Measurements from ENCODE around the gene IDH3G.

- TF ChIP-seq CREB1 (IDR thresholded peaks at IDR 0.05) (no peak), SAP30 (IDR thresholded peaks at IDR 0.05; ENCODE audit: insufficient read depth, insufficient replicate concordance, low read length) (no peak), CTCF (IDR thresholded peaks at IDR 0.05; ENCODE audit: control extremely low read depth in 1 of 3, insufficient read depth in 1 of 3, low read depth in 1 of 3, low read length in 3 of 3) (no peak), ZNF274 (IDR thresholded peaks at IDR 0.05; ENCODE audit: borderline replicate concordance, extremely low read depth, low read length) (no peak), NRF1 (IDR thresholded peaks at IDR 0.05; ENCODE audit: low read depth, low read length) (no peak), SIN3A (conservative IDR thresholded peaks at IDR 0.05 in 1 of 2, IDR thresholded peaks at IDR 0.05 in 1 of 2; ENCODE audit: low read depth in 1 of 2, low read length in 2 of 2) (no peak), SP1 (IDR thresholded peaks at IDR 0.05; ENCODE audit: low read depth, low read length) (no peak), RNF2 (IDR thresholded peaks at IDR 0.05; ENCODE audit: borderline replicate concordance, low read depth, low read length, missing control alignments, poor library complexity, severe bottlenecking) (no peak), EP300 (IDR thresholded peaks at IDR 0.05; ENCODE audit: borderline replicate concordance in 1 of 2, low read depth in 2 of 2, low read length in 2 of 2) (no peak), EZH2 (IDR thresholded peaks at IDR 0.05; ENCODE audit: low read depth, low read length, severe bottlenecking) (no peak), PHF8 (conservative IDR thresholded peaks at IDR 0.05; ENCODE audit: low read depth, low read length) (no peak), RAD21 (IDR thresholded peaks at IDR 0.05 in 1 of 2, conservative IDR thresholded peaks at IDR 0.05 in 1 of 2; ENCODE audit: low read depth in 2 of 2, low read length in 2 of 2) (no peak)
Measured at GRCh38 chrX:153807976-153808375, 13.8 kb upstream of the IDH3G start.

Measured in H1 (cell line).